HEK293 (cell line): ENCODE results near the gene SMAD7.

Experiments
- CTCF ChIA-PET: fragments of 350-600 bp; formaldehyde crosslinking; extraction: SDS; loops from one replicate; lab custom pipeline; 2021; ENCODE audit warnings: antibody characterized with exemption; lab: Yijun Ruan, JAX
- POLR2A ChIA-PET: fragments of 300-600 bp; formaldehyde crosslinking; extraction: SDS; loops from one replicate; lab custom pipeline; 2020; ENCODE audit warnings: antibody characterized with exemption, inconsistent platforms; lab: Yijun Ruan, JAX
- H3K27ac ChIP-seq: fragments of 200-500 bp; sonication (Bioruptor generic); 2 replicates; pipeline ENCODE4 v1.5.1; 2014; ENCODE audit warnings: low read depth, low read length, control low read depth, inconsistent platforms; ENCODE audit errors: extremely low read depth
- H3K36me3 ChIP-seq, 2 experiments: fragments of 200-500 bp in 1 of 2; sonication (Bioruptor generic) in 1 of 2; 1 replicate in 1 of 2; 2 replicates in 1 of 2; pipeline ENCODE4 v1.5.1; 2014 to 2017; ENCODE audit warnings: inconsistent platforms in 2 of 2, low read length in 2 of 2; ENCODE audit not compliant: control insufficient read depth in 2 of 2, insufficient read depth in 1 of 2
- H3K4me1 ChIP-seq: fragments of 200-500 bp; sonication (Bioruptor generic); 2 replicates; pipeline ENCODE4 v1.5.1; 2014; ENCODE audit warnings: mild to moderate bottlenecking, low read length, inconsistent platforms; ENCODE audit not compliant: control insufficient read depth, insufficient read depth
- H3K4me3 ChIP-seq: 2 replicates; pipeline ENCODE4 v1.5.1; 2011; ENCODE audit warnings: low read depth, mild to moderate bottlenecking, control low read depth, low read length, moderate library complexity
- H3K9me3 ChIP-seq: fragments of 200-500 bp; sonication (Bioruptor generic); 2 replicates; pipeline ENCODE4 v1.5.1; 2014; ENCODE audit warnings: low read depth, low read length, inconsistent platforms; ENCODE audit not compliant: control insufficient read depth, insufficient read depth
- GLI4 ChIP-seq: fragments of 450-650 bp; formaldehyde crosslinking; IDR thresholded peaks from 2 replicates; pipeline ENCODE4 v1.5.1; 2016; ENCODE audit warnings: missing biosample characterization, missing genetic modification characterization
- HOXC10 ChIP-seq: sonication (generic); formaldehyde crosslinking; IDR thresholded peaks from 2 replicates; pipeline ENCODE4 v1.8.1; 2023; ENCODE audit warnings: mild to moderate bottlenecking, missing genetic modification reagents
- IKZF3 ChIP-seq: fragments of 450-650 bp; IDR thresholded peaks from 2 replicates; pipeline ENCODE4 v1.5.0; 2018; ENCODE audit warnings: missing biosample characterization, mild to moderate bottlenecking, missing genetic modification characterization, moderate library complexity
- KLF10 ChIP-seq: fragments of 450-650 bp; IDR thresholded peaks from 2 replicates; pipeline ENCODE4 v1.5.1; 2018; ENCODE audit warnings: missing biosample characterization, mild to moderate bottlenecking, missing genetic modification characterization
- PRDM4 ChIP-seq: fragments of 450-650 bp; formaldehyde crosslinking; IDR thresholded peaks from 2 replicates; pipeline ENCODE4 v1.5.1; 2017; ENCODE audit warnings: missing biosample characterization, missing genetic modification characterization
- TRIM28 ChIP-seq: IDR thresholded peaks from 2 replicates; pipeline ENCODE4 v1.6.1; 2011; ENCODE audit warnings: low read length, control low read depth, borderline replicate concordance
- ZBTB48 ChIP-seq: fragments of 450-650 bp; formaldehyde crosslinking; IDR thresholded peaks from 2 replicates; pipeline ENCODE4 v1.5.1; 2016; ENCODE audit warnings: missing biosample characterization, missing genetic modification characterization
- ZBTB49 ChIP-seq: fragments of 450-650 bp; formaldehyde crosslinking; IDR thresholded peaks from 2 replicates; pipeline ENCODE4 v1.5.1; 2016; ENCODE audit warnings: missing biosample characterization, missing genetic modification characterization, low read depth
- ZFHX2 ChIP-seq: fragments of 450-650 bp; formaldehyde crosslinking; conservative IDR thresholded peaks from 2 replicates; pipeline ENCODE4 v1.5.1; 2016; ENCODE audit warnings: missing biosample characterization, missing genetic modification characterization
- ZFP37 ChIP-seq: fragments of 450-650 bp; formaldehyde crosslinking; IDR thresholded peaks from 2 replicates; pipeline ENCODE4 v1.5.1; 2016; ENCODE audit warnings: missing biosample characterization, missing genetic modification characterization
- ZIC2 ChIP-seq: fragments of 450-650 bp; formaldehyde crosslinking; IDR thresholded peaks from 2 replicates; pipeline ENCODE4 v1.5.1; 2016; ENCODE audit warnings: missing biosample characterization, missing genetic modification characterization
- ZNF155 ChIP-seq: fragments of 450-650 bp; formaldehyde crosslinking; IDR thresholded peaks from 2 replicates; pipeline ENCODE4 v1.5.1; 2016; ENCODE audit warnings: missing biosample characterization, missing genetic modification characterization
- ZNF280C ChIP-seq: fragments of 450-650 bp; formaldehyde crosslinking; IDR thresholded peaks from 2 replicates; pipeline ENCODE4 v1.5.1; 2016; ENCODE audit warnings: missing biosample characterization, missing genetic modification characterization
- ZNF585B ChIP-seq: fragments of 450-650 bp; formaldehyde crosslinking; IDR thresholded peaks from 2 replicates; pipeline ENCODE4 v1.5.1; 2016; ENCODE audit warnings: missing biosample characterization, missing genetic modification characterization
- ZNF600 ChIP-seq: fragments of 450-650 bp; formaldehyde crosslinking; IDR thresholded peaks from 2 replicates; pipeline ENCODE4 v1.5.1; 2016; ENCODE audit warnings: missing biosample characterization, missing genetic modification characterization
- ZNF670 ChIP-seq: fragments of 450-650 bp; formaldehyde crosslinking; IDR thresholded peaks from 2 replicates; pipeline ENCODE4 v1.5.1; 2016; ENCODE audit warnings: missing biosample characterization, missing genetic modification characterization, low read depth
- ZNF76 ChIP-seq: fragments of 450-650 bp; formaldehyde crosslinking; IDR thresholded peaks from 2 replicates; pipeline ENCODE4; 2016; ENCODE audit warnings: low read depth, missing biosample characterization, missing genetic modification characterization, borderline replicate concordance
- ZNF792 ChIP-seq: fragments of 450-650 bp; formaldehyde crosslinking; IDR thresholded peaks from 2 replicates; pipeline ENCODE4 v1.5.1; 2016; ENCODE audit warnings: missing biosample characterization, missing genetic modification characterization
- ZSCAN16 ChIP-seq: fragments of 450-650 bp; formaldehyde crosslinking; IDR thresholded peaks from 2 replicates; pipeline ENCODE4 v1.5.1; 2016; ENCODE audit warnings: missing biosample characterization, missing genetic modification characterization

The SMAD7 gene

GRCh38 chr18:48990481-48991318 is 39.9 kb upstream of the SMAD7 start (continued):
- TF ChIP-seq IKZF3 (tag by site-specific recombination) (peak; percentile 28; the same call in 1 of the 2 replicates), ZFP37 (tag by site-specific recombination) (peak; percentile 75; the same call in 1 of the 2 replicates), ZNF600 (tag by site-specific recombination) (0 out of 2 replicates have a peak, but pooled peaks have one; percentile 20), ZNF155 (tag by site-specific recombination) (no peak), ZBTB49 (tag by site-specific recombination) (no peak), ZIC2 (tag by site-specific recombination) (peak; percentile 39)

- ChIA-PET CTCF (no interaction called here), POLR2A (interaction anchor here (0.7 to 2.1 kb wide), 4 partner anchors 8 to 37 kb away, joined by 3 to 8 read pairs (median 4); no protein-coding TSS in a partner anchor)
- no peaks in the 10 kb centered on the region for H3K9me3 ChIP-seq
- no peak overlapping the region for H3K27ac ChIP-seq
- no peak overlapping the region for H3K4me3 ChIP-seq
- H3K4me1 ChIP-seq, result peaks cover 19% of the 10 kb centered on the region
- no peak for TF ChIP-seq ZBTB48 (tag by site-specific recombination)
- TF ChIP-seq ZNF76 (tag by site-specific recombination), result no peak
- peak; percentile 82 for TF ChIP-seq PRDM4
- TF ChIP-seq ZSCAN16 (tag by site-specific recombination), result no peak
- TF ChIP-seq ZNF670 (tag by site-specific recombination), result no peak
- TF ChIP-seq TRIM28, result no peak
- TF ChIP-seq GLI4, result no peak
- TF ChIP-seq ZNF792 (tag by site-specific recombination), result no peak
- H3K36me3 ChIP-seq, result no peaks in the 10 kb centered on the region
These were observed 38.8 kb upstream of the SMAD7 start for GRCh38 chr18:48989304-48990303.

- H3K27ac ChIP-seq, result no peak overlapping the region
- no peak overlapping the region for H3K4me3 ChIP-seq
- ChIA-PET POLR2A (interaction anchor here (0.6 to 1.4 kb wide), 6 partner anchors 9 to 1192 kb away, joined by 3 to 6 read pairs (median 4); no protein-coding TSS in a partner anchor), CTCF (interaction anchor here (0.6 to 0.7 kb wide), 2 partner anchors 127 to 1668 kb away, joined by 6 to 8 read pairs; no protein-coding TSS in a partner anchor)
- no peaks in the 10 kb centered on the region for H3K9me3 ChIP-seq
- no peaks in the 10 kb centered on the region for H3K36me3 ChIP-seq
- 0 out of 2 replicates have a peak, but pooled peaks have one; percentile 20 for TF ChIP-seq ZNF600 (tag by site-specific recombination)
- TF ChIP-seq ZNF280C, result no peak
- no peak for TF ChIP-seq ZFHX2
- TF ChIP-seq ZNF585B, result peak; percentile 45; the same call in 1 of the 2 replicates
- TF ChIP-seq KLF10 (tag by site-specific recombination), result no peak
- TF ChIP-seq HOXC10 (CRISPR knock-in tag), result no peak
- H3K4me1 ChIP-seq, result peaks cover 12% of the 10 kb centered on the region
These were observed 37.9 kb upstream of the SMAD7 start for GRCh38 chr18:48988508-48989303.
